Measurements from ENCODE around the gene LENG8. TPM values are rescaled to one million over a fixed set of nuclear protein-coding genes. Genes with fewer than 3 reads are reported as not detected.

The LENG8 gene
- total and polyA plus RNA-seq, 2 of the 13 experiments (the other 11 are each of a cell fraction or from before 2014, with no cell fraction given), result 14.3 to 41.9 TPM

GRCh38 chr19:54462655-54463530 lies 13.9 kb downstream of the LENG8 start (continued):
- TF ChIP-seq ZBTB40 (IDR thresholded peaks at IDR 0.05) (no peak), ZBTB40 (CRISPR knock-in tag; IDR thresholded peaks at IDR 0.05) (peak; percentile 61; the same call in 1 of the 2 replicates), RBFOX2 (IDR thresholded peaks at IDR 0.05; ENCODE audit: low read depth, low read length) (peak; percentile 90), ARNT2 (CRISPR knock-in tag; IDR thresholded peaks at IDR 0.05; ENCODE audit: low read depth) (peak; percentile 59; the same call in 1 of the 2 replicates), ZNF570 (CRISPR knock-in tag; IDR thresholded peaks at IDR 0.05; ENCODE audit: borderline replicate concordance) (no peak), CREBL2 (CRISPR knock-in tag; IDR thresholded peaks at IDR 0.05; ENCODE audit: borderline replicate concordance) (0 out of 2 replicates have a peak, but pooled peaks have one; percentile 58), SP5 (CRISPR knock-in tag; IDR thresholded peaks at IDR 0.05; ENCODE audit: borderline replicate concordance, low read depth) (no peak), RAD21 (CRISPR knock-in tag; IDR thresholded peaks at IDR 0.05) (no peak), ZNF670 (CRISPR knock-in tag; IDR thresholded peaks at IDR 0.05; ENCODE audit: borderline replicate concordance) (peak; percentile 49; the same call in 1 of the 2 replicates), TAF15 (IDR thresholded peaks at IDR 0.05; ENCODE audit: low read depth, low read length, poor library complexity, severe bottlenecking) (peak; percentile 22), ZNF468 (CRISPR knock-in tag; IDR thresholded peaks at IDR 0.05) (0 out of 2 replicates have a peak, but pooled peaks have one; percentile 58), HIVEP1 (CRISPR knock-in tag; IDR thresholded peaks at IDR 0.05) (no peak; the same call in 1 of the 2 replicates), CHCHD3 (CRISPR knock-in tag; IDR thresholded peaks at IDR 0.05) (0 out of 2 replicates have a peak, but pooled peaks have one; percentile 79), ZUFSP (CRISPR knock-in tag; IDR thresholded peaks at IDR 0.05; ENCODE audit: borderline replicate concordance) (no peak), POLR2A (IDR thresholded peaks at IDR 0.05; ENCODE audit: insufficient read depth in 1 of 2, low read depth in 2 of 2, low read length in 2 of 2) (peak in 1 of 2 experiments; percentile 47; a peak in 1 of 4 replicates)

All from HepG2 (cell line).